BJ (cell line): ENCODE measurements around the gene RAD21L1. TPM values are rescaled to one million over a fixed set of nuclear protein-coding genes. Genes with fewer than 3 reads are reported as not detected.

ENCODE experiments used
- CTCF ChIA-PET: fragments of 350-600 bp; formaldehyde crosslinking; extraction: SDS; loops from one replicate; lab custom pipeline; 2021; ENCODE audit warnings: antibody characterized with exemption, inconsistent platforms; lab: Yijun Ruan, JAX
- POLR2A ChIA-PET: fragments of 300-600 bp; sonication (Branson Sonifier 250); formaldehyde crosslinking; extraction: SDS; loops from one replicate; lab custom pipeline; 2021; ENCODE audit warnings: antibody characterized with exemption; lab: Charles Lee
- DNase-seq: peaks from one replicate; pipeline ENCODE4 v3.0.0-alpha.2; 2011; ENCODE audit warnings: low read depth
- H3K27me3 ChIP-seq: 2 replicates; pipeline ENCODE4 v1.6.0; 2011; ENCODE audit warnings: low read length; ENCODE audit not compliant: control insufficient read depth, insufficient read depth
- H3K36me3 ChIP-seq: 2 replicates; pipeline ENCODE4 v1.5.1; 2011; ENCODE audit warnings: low read length; ENCODE audit not compliant: control insufficient read depth, insufficient read depth
- H3K4me3 ChIP-seq: 2 replicates; pipeline ENCODE4 v1.5.1; 2011; ENCODE audit warnings: low read depth, mild to moderate bottlenecking, control low read depth, low read length
- polyA plus RNA-seq: library from polyadenylated mRNA; depleted of rRNA; stranded (reverse); fragments of >200 nt; gene quantifications from 2 replicates; pipeline ENCODE4 v1.2.3, GENCODE V29; 2011
- TF ChIP-seq, protein P1 (sequence below): IDR thresholded peaks from 2 replicates; pipeline ENCODE4 v1.5.1; 2011; ENCODE audit warnings: low read depth, mild to moderate bottlenecking, control low read depth, inconsistent platforms, low read length, moderate library complexity; ENCODE audit not compliant: insufficient read depth

The RAD21L1 gene
- polyA plus RNA-seq, 1 experiment = 0.06 TPM

DNA sequence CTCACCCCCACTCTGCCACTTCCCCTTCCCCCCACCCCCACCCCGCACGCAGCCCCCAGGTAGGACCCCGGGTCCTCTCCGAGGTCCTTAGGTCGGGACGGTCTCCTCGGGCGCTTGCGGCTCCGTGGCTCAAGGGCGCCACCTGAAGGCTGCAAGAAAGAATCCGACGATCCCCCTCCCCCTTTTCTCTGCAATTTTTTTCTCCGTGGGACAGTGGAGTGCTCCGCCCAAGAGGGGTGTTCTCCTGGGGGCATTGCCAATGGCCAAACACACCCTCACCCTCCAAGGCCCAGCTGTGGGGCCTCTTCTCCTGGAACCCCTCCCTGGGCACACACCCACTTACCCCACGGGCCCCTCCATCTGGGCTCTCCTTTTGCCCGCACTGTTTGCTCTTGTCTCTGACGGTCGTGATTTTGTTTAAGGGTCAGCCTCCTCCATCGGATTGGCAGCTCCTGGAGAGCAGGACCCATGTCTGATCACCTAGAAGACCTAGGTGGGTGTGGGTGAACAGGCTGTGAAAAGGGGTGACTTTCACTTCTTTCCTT is 40.0 kb upstream of the RAD21L1 start:
- TF ChIP-seq, protein P1, sequence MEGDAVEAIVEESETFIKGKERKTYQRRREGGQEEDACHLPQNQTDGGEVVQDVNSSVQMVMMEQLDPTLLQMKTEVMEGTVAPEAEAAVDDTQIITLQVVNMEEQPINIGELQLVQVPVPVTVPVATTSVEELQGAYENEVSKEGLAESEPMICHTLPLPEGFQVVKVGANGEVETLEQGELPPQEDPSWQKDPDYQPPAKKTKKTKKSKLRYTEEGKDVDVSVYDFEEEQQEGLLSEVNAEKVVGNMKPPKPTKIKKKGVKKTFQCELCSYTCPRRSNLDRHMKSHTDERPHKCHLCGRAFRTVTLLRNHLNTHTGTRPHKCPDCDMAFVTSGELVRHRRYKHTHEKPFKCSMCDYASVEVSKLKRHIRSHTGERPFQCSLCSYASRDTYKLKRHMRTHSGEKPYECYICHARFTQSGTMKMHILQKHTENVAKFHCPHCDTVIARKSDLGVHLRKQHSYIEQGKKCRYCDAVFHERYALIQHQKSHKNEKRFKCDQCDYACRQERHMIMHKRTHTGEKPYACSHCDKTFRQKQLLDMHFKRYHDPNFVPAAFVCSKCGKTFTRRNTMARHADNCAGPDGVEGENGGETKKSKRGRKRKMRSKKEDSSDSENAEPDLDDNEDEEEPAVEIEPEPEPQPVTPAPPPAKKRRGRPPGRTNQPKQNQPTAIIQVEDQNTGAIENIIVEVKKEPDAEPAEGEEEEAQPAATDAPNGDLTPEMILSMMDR = peak; percentile 69
- CTCF ChIA-PET = interaction anchor here (0.9 to 1.4 kb wide), 4 partner anchors 14 to 429 kb away, joined by 3 to 4 read pairs (median 3); no protein-coding TSS in a partner anchor

DNA sequence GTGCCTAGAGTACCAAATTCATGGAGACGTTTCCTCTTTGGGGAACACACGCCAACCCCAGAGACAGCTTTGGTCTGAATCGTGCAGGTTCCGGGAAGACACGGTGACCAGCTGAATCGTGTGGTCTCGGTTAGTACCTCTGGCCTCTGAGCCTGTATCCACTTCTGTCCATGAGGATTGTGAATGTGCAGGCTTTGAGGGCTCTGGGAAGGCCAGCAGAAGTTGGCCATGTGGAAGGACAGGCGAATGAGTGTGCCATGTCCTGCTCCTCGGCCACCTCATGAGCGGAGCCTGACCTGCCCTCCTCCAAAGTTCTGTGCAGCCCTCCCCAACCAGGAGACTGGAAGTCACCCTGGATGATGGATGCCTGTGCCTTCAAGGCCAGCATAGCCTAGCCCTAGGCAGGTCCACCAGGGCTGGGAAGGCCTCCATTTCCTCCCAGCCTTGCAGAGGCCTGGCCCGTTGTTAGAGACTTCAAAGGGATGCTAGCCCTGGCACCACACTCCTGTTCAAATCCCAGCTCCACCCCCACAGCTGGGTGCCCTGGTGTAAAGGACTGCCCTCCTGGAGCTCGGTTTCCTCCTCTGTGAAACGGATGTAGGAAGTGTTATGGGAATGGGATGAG is 39.4 kb upstream of the RAD21L1 start:
- H3K4me3 ChIP-seq = no peak overlapping the region
- H3K27me3 ChIP-seq = peaks cover 29% of the 10 kb centered on the region
- POLR2A ChIA-PET = no interaction called here
- no peaks in the 10 kb centered on the region for H3K36me3 ChIP-seq
- DNase-seq = no peak
- TF ChIP-seq, protein P1 = no peak
- CTCF ChIA-PET = interaction anchor here (1.0 to 1.4 kb wide), 3 partner anchors 18 to 429 kb away, joined by 3 to 4 read pairs (median 3); no protein-coding TSS in a partner anchor

More for the DNA sequence above, 40.0 kb upstream of the RAD21L1 start:
- POLR2A ChIA-PET = no interaction called here
- Histone ChIP-seq H3K4me3 (peak overlapping the region; percentile 35), H3K36me3 (no peaks in the 10 kb centered on the region), H3K27me3 (peaks cover 29% of the 10 kb centered on the region)
- no peak for DNase-seq

DNA sequence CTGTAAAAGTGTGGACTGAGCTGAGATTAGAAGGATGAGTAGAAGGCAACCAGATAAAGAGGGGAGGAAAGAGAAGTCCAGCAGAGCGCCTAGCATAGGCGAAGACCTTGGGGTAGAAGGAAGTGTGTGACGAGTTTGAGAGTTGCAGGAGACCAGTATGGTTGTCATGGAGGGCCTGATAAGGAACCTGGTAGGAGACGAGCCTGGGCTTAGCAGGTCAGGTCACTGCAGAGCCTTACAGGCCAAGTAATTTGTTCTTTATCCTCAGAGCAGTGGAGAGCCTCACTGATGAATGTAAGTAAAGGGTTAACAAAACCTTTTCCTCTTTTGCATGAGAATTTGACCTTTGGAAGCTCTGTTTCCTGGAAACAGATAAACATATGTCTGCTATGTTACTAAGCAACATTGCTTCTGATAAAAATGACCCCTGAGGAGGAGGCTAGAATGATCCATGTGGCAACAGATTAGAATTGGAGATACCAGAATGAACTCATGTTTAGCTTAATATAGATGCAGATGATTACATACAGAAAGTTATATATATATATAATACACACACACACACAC is 38.2 kb upstream of the RAD21L1 start:
- CTCF ChIA-PET = interaction anchor here (1.3 kb wide), 1 partner anchor 19 kb away, joined by 3 read pairs; no protein-coding TSS in a partner anchor
- no peak overlapping the region for H3K4me3 ChIP-seq
- H3K36me3 ChIP-seq = no peaks in the 10 kb centered on the region
- TF ChIP-seq, protein P1 = no peak
- no peak for DNase-seq
- POLR2A ChIA-PET = no interaction called here
- peaks cover 29% of the 10 kb centered on the region for H3K27me3 ChIP-seq

DNA sequence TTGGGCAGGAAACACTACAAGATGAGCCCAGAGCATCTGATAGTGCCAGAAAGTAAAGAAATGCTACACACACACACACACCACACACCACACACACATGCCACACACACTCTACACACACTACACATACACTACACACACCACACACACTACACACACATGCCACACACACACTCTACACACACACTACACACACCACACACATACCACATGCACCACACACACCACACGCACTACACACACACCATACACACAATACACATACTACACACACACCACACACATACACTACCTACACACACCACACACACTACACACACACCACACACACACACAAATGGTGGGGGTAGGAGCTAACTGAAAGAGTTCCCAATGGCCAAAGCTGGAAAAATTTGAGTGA is 37.5 kb upstream of the RAD21L1 start:
- CTCF ChIA-PET = no interaction called here
- DNase-seq = no peak
- H3K27me3 ChIP-seq = peaks cover 26% of the 10 kb centered on the region
- H3K4me3 ChIP-seq = no peak overlapping the region
- TF ChIP-seq, protein P1 = no peak
- no peaks in the 10 kb centered on the region for H3K36me3 ChIP-seq
- POLR2A ChIA-PET = no interaction called here

DNA sequence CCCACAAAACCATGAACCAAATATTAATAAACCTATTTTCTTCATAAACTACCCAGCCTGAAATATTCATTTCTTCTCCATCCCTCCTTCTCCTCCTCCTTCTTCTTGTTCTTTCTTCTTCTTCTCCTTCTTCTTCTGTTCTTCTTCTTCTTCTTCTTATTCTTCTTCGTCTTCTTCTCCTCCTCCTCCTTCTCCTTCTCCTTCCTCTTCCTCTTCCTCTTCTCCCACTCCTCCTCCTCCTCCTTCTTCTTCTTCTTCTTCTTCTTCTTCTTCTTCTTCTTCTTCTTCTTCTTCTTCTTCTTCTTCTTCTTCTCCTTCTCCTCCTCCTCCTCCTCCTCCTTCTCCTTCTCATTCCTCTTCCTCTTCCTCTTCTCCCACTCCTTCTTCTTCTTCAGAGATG is 36.0 kb upstream of the RAD21L1 start:
- Histone ChIP-seq H3K36me3 (no peaks in the 10 kb centered on the region), H3K27me3 (peaks cover 16% of the 10 kb centered on the region), H3K4me3 (no peak overlapping the region)
- DNase-seq = no peak
- TF ChIP-seq, protein P1 = no peak
- ChIA-PET POLR2A (no interaction called here), CTCF (interaction anchor here (1.6 kb wide), 1 partner anchor 22 kb away, joined by 3 read pairs; no protein-coding TSS in a partner anchor)
